Inferior parietal cortex (tissue), 1 donor: ENCODE data around the gene APOL1.
"Not testable (repeated sequence)": the region's sequence is repeated elsewhere in the genome, so short reads cannot be mapped to it uniquely, and the experiment has no call there.

Experiments
- DNase-seq: peaks from one replicate; pipeline ENCODE4 v3.0.0-alpha.2; 2016; ENCODE audit errors: extremely low spot score

Gene APOL1

GRCh38 chr22:36225333-36225922 lies 27.5 kb upstream of the APOL1 start:
- DNase-seq: no peak

GRCh38 chr22:36226189-36226588 lies 26.7 kb upstream of the APOL1 start:
- no peak for DNase-seq

- no peak for DNase-seq
These were observed 25.5 kb upstream of the APOL1 start for GRCh38 chr22:36227396-36227795.

- no peak for DNase-seq
These were observed 25.1 kb upstream of the APOL1 start for GRCh38 chr22:36227806-36228205.

GRCh38 chr22:36228369-36228768 lies 24.6 kb upstream of the APOL1 start:
- not testable (repeated sequence) for DNase-seq

- no peak for DNase-seq
These were observed 24.0 kb upstream of the APOL1 start for GRCh38 chr22:36228944-36229343.

GRCh38 chr22:36229649-36230048 lies 23.3 kb upstream of the APOL1 start:
- DNase-seq: not testable (repeated sequence)

GRCh38 chr22:36231051-36231450 lies 21.9 kb upstream of the APOL1 start:
- not testable (repeated sequence) for DNase-seq

- DNase-seq: no peak
These were observed 20.1 kb upstream of the APOL1 start for GRCh38 chr22:36232715-36233401.

GRCh38 chr22:36233796-36234195 lies 19.1 kb upstream of the APOL1 start:
- no peak for DNase-seq

GRCh38 chr22:36234213-36234612 lies 18.7 kb upstream of the APOL1 start:
- no peak for DNase-seq

- no peak for DNase-seq
These were observed 18.0 kb upstream of the APOL1 start for GRCh38 chr22:36234919-36235318.

GRCh38 chr22:36235585-36235984 lies 17.3 kb upstream of the APOL1 start:
- DNase-seq: no peak

GRCh38 chr22:36236388-36237319 lies 16.3 kb upstream of the APOL1 start:
- DNase-seq: no peak

- DNase-seq: no peak
These were observed 15.2 kb upstream of the APOL1 start for GRCh38 chr22:36237462-36238372.

- peak; percentile 12 for DNase-seq
These were observed 14.4 kb upstream of the APOL1 start for GRCh38 chr22:36238373-36239149.

- no peak for DNase-seq
These were observed 13.9 kb upstream of the APOL1 start for GRCh38 chr22:36239150-36239400.

GRCh38 chr22:36239401-36240171 lies 13.3 kb upstream of the APOL1 start, which contains the start of gene APOL2:
Gene APOL2, minus strand, starts transcription at chr22:36239527. Its CDS starts 6,365 bp downstream, at chr22:36233162.
- peak; percentile 90 for DNase-seq

GRCh38 chr22:36243986-36244385 lies 8.9 kb upstream of the APOL1 start:
- DNase-seq: no peak
